ENCODE results near the gene PRKCA. TPM values are rescaled to one million over a fixed set of nuclear protein-coding genes. Genes with fewer than 3 reads are reported as not detected.

PRKCA gene
- total and polyA plus RNA-seq, 9 of the 15 experiments (the other 6 are each of a cell fraction or from before 2014, with no cell fraction given), result 3.2 to 33.0 (median 17.8) TPM

GRCh38 chr17:66679631-66680517, 377.5 kb downstream of the PRKCA start (continued):
- TF ChIP-seq CHD7 (IDR thresholded peaks at IDR 0.05; ENCODE audit: low read depth, low read length) (no peak), IFI16 (CRISPR knock-in tag; IDR thresholded peaks at IDR 0.05) (no peak), ZNF184 (CRISPR knock-in tag; IDR thresholded peaks at IDR 0.05) (no peak), EP300 (IDR thresholded peaks at IDR 0.05; ENCODE audit: low read length) (no peak), ZNF444 (CRISPR knock-in tag; IDR thresholded peaks at IDR 0.05) (no peak), CBX1 (IDR thresholded peaks at IDR 0.05; ENCODE audit: low read depth) (no peak), MEF2A (IDR thresholded peaks at IDR 0.05; ENCODE audit: control insufficient read depth, low read depth, low read length) (no peak), ZC3H8 (IDR thresholded peaks at IDR 0.05) (no peak), CSDE1 (IDR thresholded peaks at IDR 0.05) (no peak), ZBTB17 (CRISPR knock-in tag; IDR thresholded peaks at IDR 0.05) (no peak), U2AF2 (optimal IDR thresholded peaks at IDR 0.05; ENCODE audit: low read depth, low read length) (no peak), ZFPM2 (CRISPR knock-in tag; IDR thresholded peaks at IDR 0.05) (no peak), TARDBP (IDR thresholded peaks at IDR 0.05) (no peak)

Data from K562 (cell line).